Measurements from ENCODE around the gene RNF223. TPM values are rescaled to one million over a fixed set of nuclear protein-coding genes. Genes with fewer than 3 reads are reported as not detected.
A peak's percentile ranks its signal among the peaks of the same experiment; 100 is the strongest.

The RNF223 gene
- total and polyA plus RNA-seq, 2 of the 13 experiments (the other 11 are each of a cell fraction or from before 2014, with no cell fraction given) = 0.03 TPM; not detected in 1

DNA sequence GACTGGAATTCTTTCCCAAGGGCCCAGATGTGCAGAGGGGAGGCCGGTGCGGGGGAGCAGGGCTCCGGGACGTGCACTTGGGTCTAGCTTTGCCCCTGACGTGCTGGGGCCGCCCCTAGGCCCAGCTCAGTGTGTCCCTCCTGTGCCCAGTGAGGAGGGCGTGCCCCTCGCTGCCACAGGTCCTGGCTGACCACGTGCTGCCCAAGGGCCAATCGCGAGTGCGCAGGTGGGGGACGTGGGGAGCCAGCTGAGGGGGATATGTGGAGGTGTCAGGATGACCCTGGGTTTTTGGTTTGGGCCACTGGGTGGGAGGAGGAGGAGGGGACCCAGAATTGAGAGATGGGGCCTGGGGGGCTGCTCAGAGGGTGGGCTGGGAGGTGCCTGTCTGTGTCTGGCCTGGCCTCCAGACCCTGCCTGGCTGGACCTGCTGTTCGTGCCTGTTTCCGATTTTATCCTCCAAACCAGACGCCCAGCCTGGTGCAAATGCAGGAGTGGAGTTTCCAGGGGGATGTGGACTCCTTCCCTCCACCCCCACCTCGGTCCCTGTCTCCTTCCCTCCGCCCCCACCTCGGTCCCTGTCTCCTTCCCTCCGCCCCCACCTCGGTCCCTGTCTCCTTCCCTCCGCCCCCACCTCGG, 6.1 kb upstream of the RNF223 start (continued):
- TF ChIP-seq ZFP36 (IDR thresholded peaks at IDR 0.05; ENCODE audit: borderline replicate concordance, low read depth, low read length, partially characterized antibody) = no peak
- TF ChIP-seq CC2D1A (CRISPR knock-in tag; IDR thresholded peaks at IDR 0.05) = no peak
- TF ChIP-seq ISL2 (CRISPR knock-in tag; IDR thresholded peaks at IDR 0.05) = no peak
- TF ChIP-seq ASH2L (IDR thresholded peaks at IDR 0.05; ENCODE audit: insufficient read length, low read depth, low read length) = no peak
- TF ChIP-seq, protein P1, sequence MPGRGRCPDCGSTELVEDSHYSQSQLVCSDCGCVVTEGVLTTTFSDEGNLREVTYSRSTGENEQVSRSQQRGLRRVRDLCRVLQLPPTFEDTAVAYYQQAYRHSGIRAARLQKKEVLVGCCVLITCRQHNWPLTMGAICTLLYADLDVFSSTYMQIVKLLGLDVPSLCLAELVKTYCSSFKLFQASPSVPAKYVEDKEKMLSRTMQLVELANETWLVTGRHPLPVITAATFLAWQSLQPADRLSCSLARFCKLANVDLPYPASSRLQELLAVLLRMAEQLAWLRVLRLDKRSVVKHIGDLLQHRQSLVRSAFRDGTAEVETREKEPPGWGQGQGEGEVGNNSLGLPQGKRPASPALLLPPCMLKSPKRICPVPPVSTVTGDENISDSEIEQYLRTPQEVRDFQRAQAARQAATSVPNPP (CRISPR knock-in tag; IDR thresholded peaks at IDR 0.05) = no peak
- no peak for TF ChIP-seq ZBTB37 (CRISPR knock-in tag; IDR thresholded peaks at IDR 0.05)
- peak; percentile 76; the same call in 1 of the 2 replicates for TF ChIP-seq ZBTB7A (CRISPR knock-in tag; IDR thresholded peaks at IDR 0.05)
- no peak for TF ChIP-seq RNF219 (CRISPR knock-in tag; IDR thresholded peaks at IDR 0.05)
- TF ChIP-seq, protein P2, sequence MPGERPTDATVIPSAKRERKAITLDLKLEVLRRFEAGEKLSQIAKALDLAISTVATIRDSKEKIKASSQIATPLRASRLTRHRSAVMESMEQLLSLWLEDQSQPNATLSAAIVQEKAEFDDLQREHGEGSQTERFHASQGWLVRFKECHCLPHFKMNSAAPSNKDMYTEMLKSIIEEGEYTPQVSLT (CRISPR knock-in tag; IDR thresholded peaks at IDR 0.05; ENCODE audit: borderline replicate concordance, low read depth) = no peak
- TF ChIP-seq FOXP4 (CRISPR knock-in tag; IDR thresholded peaks at IDR 0.05) = no peak
- TF ChIP-seq ZNF496 (CRISPR knock-in tag; IDR thresholded peaks at IDR 0.05; ENCODE audit: insufficient replicate concordance) = no peak
- TF ChIP-seq MTA3 (CRISPR knock-in tag; IDR thresholded peaks at IDR 0.05) = no peak
- TF ChIP-seq, protein P3, sequence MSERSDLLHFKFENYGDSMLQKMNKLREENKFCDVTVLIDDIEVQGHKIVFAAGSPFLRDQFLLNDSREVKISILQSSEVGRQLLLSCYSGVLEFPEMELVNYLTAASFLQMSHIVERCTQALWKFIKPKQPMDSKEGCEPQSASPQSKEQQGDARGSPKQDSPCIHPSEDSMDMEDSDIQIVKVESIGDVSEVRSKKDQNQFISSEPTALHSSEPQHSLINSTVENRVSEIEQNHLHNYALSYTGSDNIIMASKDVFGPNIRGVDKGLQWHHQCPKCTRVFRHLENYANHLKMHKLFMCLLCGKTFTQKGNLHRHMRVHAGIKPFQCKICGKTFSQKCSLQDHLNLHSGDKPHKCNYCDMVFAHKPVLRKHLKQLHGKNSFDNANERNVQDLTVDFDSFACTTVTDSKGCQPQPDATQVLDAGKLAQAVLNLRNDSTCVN (CRISPR knock-in tag; IDR thresholded peaks at IDR 0.05; ENCODE audit: borderline replicate concordance) = no peak
- TF ChIP-seq ZNF710 (CRISPR knock-in tag; IDR thresholded peaks at IDR 0.05; ENCODE audit: borderline replicate concordance) = 0 out of 2 replicates have a peak, but pooled peaks have one; percentile 26
- no peak for TF ChIP-seq ZNF34 (CRISPR knock-in tag; IDR thresholded peaks at IDR 0.05; ENCODE audit: borderline replicate concordance)
- TF ChIP-seq DPF2 (CRISPR knock-in tag; IDR thresholded peaks at IDR 0.05; ENCODE audit: borderline replicate concordance, low read depth) = no peak

Data from HepG2 (cell line).